ENCODE data around the gene TMEM74B.
A peak's percentile ranks its signal among the peaks of the same experiment; 100 is the strongest.

Gene TMEM74B

GRCh38 chr20:1184260-1184637, 532 bp downstream of the TMEM74B start (continued):
- TF ChIP-seq ZNF513 (tag by site-specific recombination; IDR thresholded peaks at IDR 0.05), result no peak
- TF ChIP-seq, protein P1, sequence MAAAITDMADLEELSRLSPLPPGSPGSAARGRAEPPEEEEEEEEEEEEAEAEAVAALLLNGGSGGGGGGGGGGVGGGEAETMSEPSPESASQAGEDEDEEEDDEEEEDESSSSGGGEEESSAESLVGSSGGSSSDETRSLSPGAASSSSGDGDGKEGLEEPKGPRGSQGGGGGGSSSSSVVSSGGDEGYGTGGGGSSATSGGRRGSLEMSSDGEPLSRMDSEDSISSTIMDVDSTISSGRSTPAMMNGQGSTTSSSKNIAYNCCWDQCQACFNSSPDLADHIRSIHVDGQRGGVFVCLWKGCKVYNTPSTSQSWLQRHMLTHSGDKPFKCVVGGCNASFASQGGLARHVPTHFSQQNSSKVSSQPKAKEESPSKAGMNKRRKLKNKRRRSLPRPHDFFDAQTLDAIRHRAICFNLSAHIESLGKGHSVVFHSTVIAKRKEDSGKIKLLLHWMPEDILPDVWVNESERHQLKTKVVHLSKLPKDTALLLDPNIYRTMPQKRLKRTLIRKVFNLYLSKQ (tag by site-specific recombination; IDR thresholded peaks at IDR 0.05; ENCODE audit: borderline replicate concordance), result no peak
- TF ChIP-seq, protein P2, sequence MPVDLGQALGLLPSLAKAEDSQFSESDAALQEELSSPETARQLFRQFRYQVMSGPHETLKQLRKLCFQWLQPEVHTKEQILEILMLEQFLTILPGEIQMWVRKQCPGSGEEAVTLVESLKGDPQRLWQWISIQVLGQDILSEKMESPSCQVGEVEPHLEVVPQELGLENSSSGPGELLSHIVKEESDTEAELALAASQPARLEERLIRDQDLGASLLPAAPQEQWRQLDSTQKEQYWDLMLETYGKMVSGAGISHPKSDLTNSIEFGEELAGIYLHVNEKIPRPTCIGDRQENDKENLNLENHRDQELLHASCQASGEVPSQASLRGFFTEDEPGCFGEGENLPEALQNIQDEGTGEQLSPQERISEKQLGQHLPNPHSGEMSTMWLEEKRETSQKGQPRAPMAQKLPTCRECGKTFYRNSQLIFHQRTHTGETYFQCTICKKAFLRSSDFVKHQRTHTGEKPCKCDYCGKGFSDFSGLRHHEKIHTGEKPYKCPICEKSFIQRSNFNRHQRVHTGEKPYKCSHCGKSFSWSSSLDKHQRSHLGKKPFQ (tag by site-specific recombination; IDR thresholded peaks at IDR 0.05), result 0 out of 2 replicates have a peak, but pooled peaks have one; percentile 11
- no peak for TF ChIP-seq ZBTB21 (tag by site-specific recombination; IDR thresholded peaks at IDR 0.05)
- no peak for TF ChIP-seq HOXC10 (CRISPR knock-in tag; IDR thresholded peaks at IDR 0.05)
- TF ChIP-seq, protein P3, sequence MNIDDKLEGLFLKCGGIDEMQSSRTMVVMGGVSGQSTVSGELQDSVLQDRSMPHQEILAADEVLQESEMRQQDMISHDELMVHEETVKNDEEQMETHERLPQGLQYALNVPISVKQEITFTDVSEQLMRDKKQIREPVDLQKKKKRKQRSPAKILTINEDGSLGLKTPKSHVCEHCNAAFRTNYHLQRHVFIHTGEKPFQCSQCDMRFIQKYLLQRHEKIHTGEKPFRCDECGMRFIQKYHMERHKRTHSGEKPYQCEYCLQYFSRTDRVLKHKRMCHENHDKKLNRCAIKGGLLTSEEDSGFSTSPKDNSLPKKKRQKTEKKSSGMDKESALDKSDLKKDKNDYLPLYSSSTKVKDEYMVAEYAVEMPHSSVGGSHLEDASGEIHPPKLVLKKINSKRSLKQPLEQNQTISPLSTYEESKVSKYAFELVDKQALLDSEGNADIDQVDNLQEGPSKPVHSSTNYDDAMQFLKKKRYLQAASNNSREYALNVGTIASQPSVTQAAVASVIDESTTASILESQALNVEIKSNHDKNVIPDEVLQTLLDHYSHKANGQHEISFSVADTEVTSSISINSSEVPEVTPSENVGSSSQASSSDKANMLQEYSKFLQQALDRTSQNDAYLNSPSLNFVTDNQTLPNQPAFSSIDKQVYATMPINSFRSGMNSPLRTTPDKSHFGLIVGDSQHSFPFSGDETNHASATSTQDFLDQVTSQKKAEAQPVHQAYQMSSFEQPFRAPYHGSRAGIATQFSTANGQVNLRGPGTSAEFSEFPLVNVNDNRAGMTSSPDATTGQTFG (tag by site-specific recombination; IDR thresholded peaks at IDR 0.05; ENCODE audit: borderline replicate concordance), result no peak
- no peak for TF ChIP-seq ZNF37A (tag by site-specific recombination; IDR thresholded peaks at IDR 0.05)
- TF ChIP-seq ZFHX2 (tag by site-specific recombination; conservative IDR thresholded peaks at IDR 0.05), result peak; percentile 70
- no peak for TF ChIP-seq ZNF548 (tag by site-specific recombination; IDR thresholded peaks at IDR 0.05)
- no peak for TF ChIP-seq TRIM28 (IDR thresholded peaks at IDR 0.05; ENCODE audit: borderline replicate concordance, low read length)
- TF ChIP-seq, protein P4, sequence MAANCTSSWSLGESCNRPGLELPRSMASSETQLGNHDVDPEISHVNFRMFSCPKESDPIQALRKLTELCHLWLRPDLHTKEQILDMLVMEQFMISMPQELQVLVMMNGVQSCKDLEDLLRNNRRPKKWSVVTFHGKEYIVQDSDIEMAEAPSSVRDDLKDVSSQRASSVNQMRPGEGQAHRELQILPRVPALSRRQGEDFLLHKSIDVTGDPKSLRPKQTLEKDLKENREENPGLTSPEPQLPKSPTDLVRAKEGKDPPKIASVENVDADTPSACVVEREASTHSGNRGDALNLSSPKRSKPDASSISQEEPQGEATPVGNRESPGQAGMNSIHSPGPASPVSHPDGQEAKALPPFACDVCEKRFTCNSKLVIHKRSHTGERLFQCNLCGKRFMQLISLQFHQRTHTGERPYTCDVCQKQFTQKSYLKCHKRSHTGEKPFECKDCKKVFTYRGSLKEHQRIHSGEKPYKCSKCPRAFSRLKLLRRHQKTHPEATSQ (tag by site-specific recombination; IDR thresholded peaks at IDR 0.05), result no peak
- no peak for TF ChIP-seq ZFP3 (tag by site-specific recombination; IDR thresholded peaks at IDR 0.05; ENCODE audit: low read depth)
- no peak for TF ChIP-seq ZSCAN18 (tag by site-specific recombination; IDR thresholded peaks at IDR 0.05)
- TF ChIP-seq ZBTB44 (tag by site-specific recombination; IDR thresholded peaks at IDR 0.05), result no peak
- no peak for TF ChIP-seq ZFP41 (tag by site-specific recombination; IDR thresholded peaks at IDR 0.05; ENCODE audit: borderline replicate concordance)
- TF ChIP-seq ZSCAN16 (tag by site-specific recombination; IDR thresholded peaks at IDR 0.05), result no peak
- TF ChIP-seq ZNF521 (tag by site-specific recombination; IDR thresholded peaks at IDR 0.05), result no peak
- peak; percentile 15; the same call in 1 of the 2 replicates for TF ChIP-seq GLIS2 (tag by site-specific recombination; IDR thresholded peaks at IDR 0.05)
- TF ChIP-seq ZNF239 (tag by site-specific recombination; IDR thresholded peaks at IDR 0.05), result no peak
- TF ChIP-seq, protein P5, sequence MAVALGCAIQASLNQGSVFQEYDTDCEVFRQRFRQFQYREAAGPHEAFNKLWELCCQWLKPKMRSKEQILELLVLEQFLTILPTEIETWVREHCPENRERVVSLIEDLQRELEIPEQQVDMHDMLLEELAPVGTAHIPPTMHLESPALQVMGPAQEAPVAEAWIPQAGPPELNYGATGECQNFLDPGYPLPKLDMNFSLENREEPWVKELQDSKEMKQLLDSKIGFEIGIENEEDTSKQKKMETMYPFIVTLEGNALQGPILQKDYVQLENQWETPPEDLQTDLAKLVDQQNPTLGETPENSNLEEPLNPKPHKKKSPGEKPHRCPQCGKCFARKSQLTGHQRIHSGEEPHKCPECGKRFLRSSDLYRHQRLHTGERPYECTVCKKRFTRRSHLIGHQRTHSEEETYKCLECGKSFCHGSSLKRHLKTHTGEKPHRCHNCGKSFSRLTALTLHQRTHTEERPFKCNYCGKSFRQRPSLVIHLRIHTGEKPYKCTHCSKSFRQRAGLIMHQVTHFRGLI (tag by site-specific recombination; IDR thresholded peaks at IDR 0.05), result no peak
- TF ChIP-seq ZNF10 (tag by site-specific recombination; IDR thresholded peaks at IDR 0.05), result no peak
- no peak for TF ChIP-seq ZEB2 (tag by site-specific recombination; IDR thresholded peaks at IDR 0.05)
- TF ChIP-seq ZNF658 (tag by site-specific recombination; IDR thresholded peaks at IDR 0.05), result no peak
- no peak for TF ChIP-seq ZNF157 (tag by site-specific recombination; IDR thresholded peaks at IDR 0.05)
- no peak for TF ChIP-seq GFI1B (tag by site-specific recombination; IDR thresholded peaks at IDR 0.05)
- TF ChIP-seq ZNF19 (tag by site-specific recombination; IDR thresholded peaks at IDR 0.05; ENCODE audit: low read depth), result no peak
- no peak for TF ChIP-seq ZBTB48 (tag by site-specific recombination; IDR thresholded peaks at IDR 0.05)
- TF ChIP-seq ZNF341 (tag by site-specific recombination; IDR thresholded peaks at IDR 0.05; ENCODE audit: low read depth), result peak; percentile 20; the same call in 1 of the 2 replicates
